EL (cell line): ENCODE data around the gene PRDM16.

Experiments used
- DNase-seq: peaks from one replicate; pipeline ENCODE4 v3.0.0-alpha.2; 2016

Gene PRDM16

GRCh38 chr1:3429766-3430165, 360.8 kb downstream of the PRDM16 start:
- no peak for DNase-seq

- DNase-seq, result no peak
These were observed 361.4 kb downstream of the PRDM16 start for GRCh38 chr1:3430406-3430805.

GRCh38 chr1:3430820-3431219, 361.8 kb downstream of the PRDM16 start:
- no peak for DNase-seq

- DNase-seq, result no peak
These were observed 362.3 kb downstream of the PRDM16 start for GRCh38 chr1:3431266-3431665.

- DNase-seq, result no peak
These were observed 362.7 kb downstream of the PRDM16 start for GRCh38 chr1:3431686-3432085.

- no peak for DNase-seq
These were observed 363.3 kb downstream of the PRDM16 start for GRCh38 chr1:3432306-3432705.

- no peak for DNase-seq
These were observed 364.1 kb downstream of the PRDM16 start for GRCh38 chr1:3433076-3433475.

GRCh38 chr1:3433596-3434320, 364.8 kb downstream of the PRDM16 start:
- no peak for DNase-seq

GRCh38 chr1:3434406-3435110, 365.6 kb downstream of the PRDM16 start:
- no peak for DNase-seq

- DNase-seq, result no peak
These were observed 366.7 kb downstream of the PRDM16 start for GRCh38 chr1:3435666-3436065.

GRCh38 chr1:3436451-3436850, 367.4 kb downstream of the PRDM16 start:
- DNase-seq, result no peak

GRCh38 chr1:3436901-3437300, 367.9 kb downstream of the PRDM16 start:
- no peak for DNase-seq

- no peak for DNase-seq
These were observed 369.7 kb downstream of the PRDM16 start for GRCh38 chr1:3438661-3439180.

GRCh38 chr1:3439346-3440299, 370.6 kb downstream of the PRDM16 start:
- DNase-seq, result no peak

GRCh38 chr1:3440300-3440681, 371.3 kb downstream of the PRDM16 start:
- no peak for DNase-seq

GRCh38 chr1:3440711-3441409, 371.9 kb downstream of the PRDM16 start:
- no peak for DNase-seq

GRCh38 chr1:3441410-3441847, 372.4 kb downstream of the PRDM16 start:
- DNase-seq, result no peak

- no peak for DNase-seq
These were observed 372.9 kb downstream of the PRDM16 start for GRCh38 chr1:3441880-3442279.

GRCh38 chr1:3442331-3442730, 373.3 kb downstream of the PRDM16 start:
- DNase-seq, result no peak

- no peak for DNase-seq
These were observed 373.9 kb downstream of the PRDM16 start for GRCh38 chr1:3442901-3443300.

- no peak for DNase-seq
These were observed 374.8 kb downstream of the PRDM16 start for GRCh38 chr1:3443807-3444206.

GRCh38 chr1:3444298-3444697, 375.3 kb downstream of the PRDM16 start:
- DNase-seq, result no peak

GRCh38 chr1:3444736-3445135, 375.7 kb downstream of the PRDM16 start:
- no peak for DNase-seq
